ENCODE measurements around the gene AHDC1. TPM values are rescaled to one million over a fixed set of nuclear protein-coding genes. Genes with fewer than 3 reads are reported as not detected.

AHDC1 gene
- total and polyA plus RNA-seq, 9 of the 15 experiments (the other 6 are each of a cell fraction or from before 2014, with no cell fraction given) = 0.21 to 36.4 (median 4.7) TPM

GRCh38 chr1:27528818-27529703, 74.9 kb downstream of the AHDC1 start (continued):
- TF ChIP-seq ZBTB11 (CRISPR knock-in tag; IDR thresholded peaks at IDR 0.05) (peak in 1 of 3 experiments; percentile 56; a peak in 1 of 6 replicates), ZNF644 (tag; IDR thresholded peaks at IDR 0.05; ENCODE audit: low read depth) (no peak), ZNF592 (IDR thresholded peaks at IDR 0.05) (peak; percentile 89), MTA1 (IDR thresholded peaks at IDR 0.05; ENCODE audit: borderline replicate concordance) (0 out of 2 replicates have a peak, but pooled peaks have one; percentile 21), MAZ (CRISPR knock-in tag; conservative IDR thresholded peaks at IDR 0.05 in 1 of 2, IDR thresholded peaks at IDR 0.05 in 1 of 2) (peak; percentile 68 to 89; a peak in 3 of 4 replicates), MAFG (tag; conservative IDR thresholded peaks at IDR 0.05) (no peak), JUN (IDR thresholded peaks at IDR 0.05; ENCODE audit: borderline replicate concordance, low read depth, low read length) (0 out of 2 replicates have a peak, but pooled peaks have one; percentile 39), JUN (CRISPR knock-in tag; IDR thresholded peaks at IDR 0.05; ENCODE audit: borderline replicate concordance) (no peak), SMAD4 (CRISPR knock-in tag; conservative IDR thresholded peaks at IDR 0.05) (peak; percentile 67), FOS (IDR thresholded peaks at IDR 0.05; ENCODE audit: extremely low read depth, insufficient read length) (no peak), WHSC1 (IDR thresholded peaks at IDR 0.05; ENCODE audit: low read length) (no peak), SMARCE1 (IDR thresholded peaks at IDR 0.05) (peak; percentile 72), SRF (CRISPR knock-in tag; IDR thresholded peaks at IDR 0.05) (peak in 1 of 2 experiments; percentile 35; a peak in 1 of 4 replicates)
- TF ChIP-seq, protein P1, sequence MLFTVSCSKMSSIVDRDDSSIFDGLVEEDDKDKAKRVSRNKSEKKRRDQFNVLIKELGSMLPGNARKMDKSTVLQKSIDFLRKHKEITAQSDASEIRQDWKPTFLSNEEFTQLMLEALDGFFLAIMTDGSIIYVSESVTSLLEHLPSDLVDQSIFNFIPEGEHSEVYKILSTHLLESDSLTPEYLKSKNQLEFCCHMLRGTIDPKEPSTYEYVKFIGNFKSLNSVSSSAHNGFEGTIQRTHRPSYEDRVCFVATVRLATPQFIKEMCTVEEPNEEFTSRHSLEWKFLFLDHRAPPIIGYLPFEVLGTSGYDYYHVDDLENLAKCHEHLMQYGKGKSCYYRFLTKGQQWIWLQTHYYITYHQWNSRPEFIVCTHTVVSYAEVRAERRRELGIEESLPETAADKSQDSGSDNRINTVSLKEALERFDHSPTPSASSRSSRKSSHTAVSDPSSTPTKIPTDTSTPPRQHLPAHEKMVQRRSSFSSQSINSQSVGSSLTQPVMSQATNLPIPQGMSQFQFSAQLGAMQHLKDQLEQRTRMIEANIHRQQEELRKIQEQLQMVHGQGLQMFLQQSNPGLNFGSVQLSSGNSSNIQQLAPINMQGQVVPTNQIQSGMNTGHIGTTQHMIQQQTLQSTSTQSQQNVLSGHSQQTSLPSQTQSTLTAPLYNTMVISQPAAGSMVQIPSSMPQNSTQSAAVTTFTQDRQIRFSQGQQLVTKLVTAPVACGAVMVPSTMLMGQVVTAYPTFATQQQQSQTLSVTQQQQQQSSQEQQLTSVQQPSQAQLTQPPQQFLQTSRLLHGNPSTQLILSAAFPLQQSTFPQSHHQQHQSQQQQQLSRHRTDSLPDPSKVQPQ (CRISPR knock-in tag; IDR thresholded peaks at IDR 0.05; ENCODE audit: borderline replicate concordance) = peak; percentile 95

Measured in K562 (cell line).